HG03064 (cell line): ENCODE data around the gene EXD3.
"Not testable (repeated sequence)": the region's sequence is repeated elsewhere in the genome, so short reads cannot be mapped to it uniquely, and the experiment has no call there.

ENCODE experiments used
- ATAC-seq: cut with Tn5 transposase; IDR thresholded peaks from one replicate; pipeline ENCODE4 v1.9.1; 2021; ENCODE audit warnings: low read depth; ENCODE audit not compliant: unreplicated experiment

Gene EXD3

DNA sequence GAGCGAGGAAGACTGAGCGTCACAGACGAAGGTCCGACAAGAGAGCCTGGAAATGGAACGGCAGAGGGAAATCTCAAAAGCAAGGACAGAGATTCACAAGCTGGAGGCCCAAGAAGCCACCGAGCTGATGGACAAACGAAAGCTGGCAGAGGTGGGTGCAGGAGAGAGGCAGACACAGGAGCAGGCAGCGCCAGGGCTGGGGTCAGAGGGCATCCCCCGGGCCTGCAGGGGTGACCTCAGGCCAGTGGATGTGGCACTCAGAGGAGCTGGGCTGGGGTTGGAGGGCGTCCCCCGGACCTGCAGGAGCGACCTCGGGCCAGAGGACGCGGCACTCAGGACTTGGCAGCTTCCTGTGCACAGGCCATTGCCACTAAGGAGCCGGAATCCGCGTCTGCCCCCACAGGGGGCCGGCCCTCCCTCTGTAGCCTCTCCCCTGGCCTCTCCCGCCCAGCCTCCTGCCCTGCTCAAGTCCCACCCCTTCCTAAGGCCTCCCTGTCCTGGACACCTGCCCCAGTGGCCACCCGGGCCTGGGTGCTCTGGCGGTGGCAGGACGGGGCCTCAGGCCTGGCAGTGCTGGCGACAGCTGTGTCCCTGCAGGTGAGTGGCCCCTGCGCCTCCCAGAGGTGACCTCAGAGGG, 40.4 kb downstream of the EXD3 start:
- ATAC-seq, result no peak

DNA sequence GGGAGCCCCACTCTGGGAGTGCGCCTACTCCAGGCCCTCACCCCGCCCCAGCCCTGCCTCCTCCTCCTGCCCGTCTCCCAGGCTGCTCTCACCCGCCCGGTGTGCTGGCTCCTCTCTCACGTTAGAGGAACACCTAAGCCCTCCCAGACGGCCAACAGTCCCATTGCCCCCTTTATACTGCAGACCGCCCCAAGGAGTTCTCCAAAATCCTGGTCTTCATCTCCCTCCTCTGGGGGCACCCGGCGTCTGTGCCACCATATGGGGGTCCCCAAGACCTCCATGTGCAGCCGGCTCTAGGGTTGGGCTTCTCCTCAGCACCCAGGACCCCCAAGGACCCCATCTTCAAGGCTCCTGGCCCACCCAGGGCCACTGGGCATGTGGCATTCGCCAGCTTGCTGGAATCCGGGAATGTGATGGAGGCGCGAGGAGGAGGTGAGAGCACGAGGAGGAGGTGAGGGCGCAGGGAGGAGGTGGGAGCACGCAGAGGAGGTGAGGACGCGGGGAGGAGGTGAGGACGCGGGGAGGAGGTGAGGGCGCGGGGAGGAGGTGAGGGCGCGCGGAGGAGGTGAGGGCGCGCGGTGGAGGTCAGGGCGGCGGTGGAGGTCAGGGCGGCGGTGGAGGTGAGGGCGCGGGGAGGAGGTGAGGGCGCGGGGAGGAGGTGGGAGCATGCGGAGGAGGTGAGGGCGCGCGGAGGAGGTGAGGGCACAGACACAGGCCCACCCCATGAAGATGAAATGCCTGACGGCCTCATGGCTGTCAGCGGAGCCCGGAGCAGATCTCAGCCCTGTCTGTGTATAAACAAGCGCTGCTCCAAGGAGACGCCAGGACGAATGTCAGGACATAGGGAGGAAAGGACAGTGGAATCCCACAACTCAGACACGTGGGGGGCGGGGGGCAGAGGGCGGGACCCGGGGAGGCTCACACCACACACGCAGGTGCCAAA, 41.2 kb downstream of the EXD3 start:
- no peak for ATAC-seq

DNA sequence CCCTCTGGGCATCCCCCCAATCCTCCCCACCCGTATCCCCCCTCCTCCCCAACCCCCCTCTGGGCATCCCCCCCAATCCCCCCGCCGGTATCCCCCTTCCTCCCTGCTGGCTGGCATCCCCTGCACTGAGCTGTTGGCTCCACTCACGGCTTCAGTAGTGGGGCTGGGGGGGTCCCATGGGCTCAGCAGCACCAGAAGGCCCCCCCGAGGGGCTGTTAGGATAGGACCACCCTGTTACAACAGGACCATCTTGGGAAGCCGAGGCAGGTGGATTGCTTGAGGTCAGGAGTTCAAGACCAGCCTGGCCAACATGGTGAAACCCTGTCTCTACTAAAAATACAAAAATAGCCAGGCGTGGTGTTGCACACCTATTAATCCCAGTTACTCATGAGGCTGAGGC, 42.4 kb downstream of the EXD3 start:
- ATAC-seq, result no peak

DNA sequence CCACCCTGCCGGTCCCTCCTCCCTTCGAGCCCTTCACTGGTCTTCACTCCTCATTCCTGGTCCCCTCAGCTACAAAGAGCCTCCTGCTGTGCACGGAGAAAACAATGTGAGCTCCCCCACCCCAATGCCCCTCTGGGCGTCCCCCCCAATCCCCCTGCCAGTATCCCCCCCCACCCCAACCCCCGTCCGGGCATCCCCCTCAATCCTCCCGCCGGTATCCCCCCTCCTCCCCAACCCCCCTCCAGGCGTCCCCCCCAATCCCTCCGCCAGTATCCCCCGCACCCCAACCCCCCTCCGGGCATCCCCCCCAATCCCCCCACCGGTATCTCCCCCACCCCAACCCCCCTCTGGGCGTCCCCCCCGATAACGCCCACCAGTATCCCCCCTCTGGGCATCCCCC, 42.8 kb downstream of the EXD3 start:
- no peak for ATAC-seq

DNA sequence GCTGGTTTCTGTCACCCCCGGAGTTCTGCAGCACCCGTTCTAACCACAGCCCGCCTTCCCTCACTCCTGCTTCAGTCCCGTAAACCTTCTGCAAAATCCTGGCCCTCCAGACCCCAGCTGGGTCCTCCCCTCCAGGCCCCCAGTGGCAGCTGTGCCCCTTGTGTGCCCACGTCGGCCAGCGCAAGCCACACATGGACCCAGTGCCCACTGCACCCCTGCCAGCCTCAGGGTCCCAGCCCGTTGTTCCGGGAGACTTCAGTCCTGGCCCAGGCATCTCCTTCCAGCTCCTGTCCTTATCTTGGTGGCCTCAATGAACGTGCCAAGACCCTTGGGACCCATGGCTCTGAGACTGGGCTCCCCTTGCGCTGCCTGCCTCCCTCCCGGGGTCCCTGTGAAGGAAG, 43.2 kb downstream of the EXD3 start:
- ATAC-seq, result no peak

DNA sequence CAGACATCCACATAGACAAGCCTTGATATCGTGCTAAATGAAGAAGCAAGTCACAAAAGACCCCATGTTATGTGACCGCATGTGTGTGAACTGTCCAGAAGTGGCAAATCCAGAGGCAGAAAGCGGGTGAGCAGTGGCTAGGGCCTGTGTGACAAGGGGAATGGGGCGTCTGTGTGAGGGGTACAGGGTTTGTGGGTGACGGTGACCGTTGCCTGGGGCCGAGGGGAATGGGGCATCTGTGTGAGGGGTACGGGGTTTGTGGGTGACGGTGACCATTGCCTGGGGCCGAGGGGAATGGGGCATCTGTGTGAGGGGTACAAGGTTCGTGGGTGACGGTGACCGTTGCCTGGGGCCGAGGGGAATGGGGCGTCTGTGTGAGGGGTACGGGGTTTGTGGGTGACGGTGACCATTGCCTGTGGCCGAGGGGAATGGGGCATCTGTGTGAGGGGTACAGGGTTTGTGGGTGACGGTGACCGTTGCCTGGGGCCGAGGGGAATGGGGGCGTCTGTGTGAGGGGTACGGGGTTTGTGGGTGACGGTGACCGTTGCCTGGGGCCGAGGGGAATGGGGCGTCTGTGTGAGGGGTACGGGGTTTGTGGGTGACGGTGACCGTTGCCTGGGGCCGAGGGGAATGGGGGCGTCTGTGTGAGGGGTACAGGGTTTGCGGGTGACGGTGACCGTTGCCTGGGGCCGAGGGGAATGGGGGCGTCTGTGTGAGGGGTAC, 44.1 kb downstream of the EXD3 start:
- not testable (repeated sequence) for ATAC-seq

DNA sequence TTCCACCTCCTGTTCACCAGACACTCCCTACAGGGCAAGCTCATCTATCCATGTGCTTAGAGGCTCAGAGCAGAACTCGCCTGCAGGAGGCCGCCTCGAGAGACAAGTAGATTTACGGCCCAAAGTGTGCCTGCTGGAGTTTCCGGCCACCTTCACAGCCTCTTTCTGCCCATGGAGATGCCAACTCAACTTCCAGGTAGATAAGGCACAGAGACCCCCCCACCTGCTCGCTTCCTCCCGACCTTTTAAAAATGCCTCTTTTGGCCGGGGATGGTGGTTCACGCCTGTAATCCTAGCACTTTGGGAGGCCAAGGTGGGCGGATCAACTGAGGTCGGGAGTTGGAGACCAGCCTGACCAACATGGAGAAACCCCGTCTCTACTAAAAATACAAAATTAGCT, 46.6 kb downstream of the EXD3 start:
- no peak for ATAC-seq

DNA sequence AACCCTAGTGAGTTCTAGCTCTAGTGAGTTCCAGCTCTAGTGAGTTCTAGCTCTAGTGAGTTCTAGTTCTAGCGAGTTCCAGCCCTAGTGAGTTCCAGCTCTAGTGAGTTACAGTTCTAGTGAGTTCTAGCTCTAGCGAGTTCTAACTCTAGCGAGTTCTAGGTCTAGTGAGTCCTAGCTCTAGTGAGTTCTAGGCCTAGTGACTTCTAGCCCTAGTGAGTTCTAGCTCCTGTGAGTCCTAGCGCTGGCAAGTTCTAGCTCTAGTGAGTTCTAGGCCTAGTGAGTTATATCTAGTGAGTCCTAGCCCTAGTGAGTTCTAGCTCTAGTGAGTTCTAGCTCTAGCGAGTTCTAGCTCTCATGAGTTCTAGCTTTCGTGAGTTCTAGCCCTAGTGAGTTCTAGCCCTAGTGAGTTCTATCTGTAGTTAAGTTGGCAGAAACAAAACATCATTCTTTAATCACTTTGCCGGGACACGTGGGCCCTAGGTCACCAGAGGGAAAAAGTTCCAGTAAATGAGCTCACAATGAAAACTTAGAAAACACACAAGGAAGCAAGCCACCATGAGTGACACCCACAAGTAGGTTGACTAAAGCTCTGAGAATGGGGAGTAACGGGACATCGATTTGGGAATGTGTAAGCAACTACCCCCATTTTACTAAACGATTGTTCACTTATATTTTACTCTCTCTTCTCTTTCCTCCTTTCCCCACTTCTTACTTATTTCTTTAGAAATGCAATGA, 47.5 kb downstream of the EXD3 start:
- no peak for ATAC-seq

DNA sequence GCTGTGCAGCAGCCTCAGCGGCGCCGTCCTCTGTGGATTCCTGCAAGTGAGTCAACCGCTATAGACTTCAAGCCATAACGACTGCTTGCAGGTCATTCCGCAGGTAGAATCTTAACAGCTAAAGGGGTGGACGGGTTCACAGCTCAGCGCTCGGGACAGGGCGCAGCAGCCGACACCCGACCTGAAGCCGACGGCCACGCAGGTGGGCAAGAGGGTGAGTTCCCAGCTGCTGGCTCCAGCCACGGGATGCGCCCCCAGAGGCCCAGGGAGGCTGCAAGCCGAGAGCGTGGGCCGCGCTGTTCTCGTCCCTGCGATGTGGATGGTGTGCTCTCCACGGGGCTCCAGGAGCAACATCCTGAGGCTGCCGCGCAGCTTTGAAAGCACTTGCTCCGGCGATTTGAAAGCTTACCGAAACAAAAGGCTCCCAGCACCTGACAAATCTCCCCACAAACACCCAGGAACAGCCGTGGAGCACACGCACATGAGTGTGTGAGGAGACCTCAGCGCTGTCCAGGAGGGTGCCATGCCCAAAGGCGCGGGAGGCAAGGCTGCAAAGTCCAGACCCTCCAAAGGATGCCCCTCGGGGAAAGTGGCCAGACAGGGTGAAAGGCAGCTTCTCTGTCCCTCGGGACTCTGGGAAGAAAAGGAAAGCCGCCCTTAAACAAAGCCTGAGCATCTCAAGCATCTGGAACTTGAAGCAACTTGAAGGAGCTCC, 48.7 kb downstream of the EXD3 start:
- no peak for ATAC-seq

DNA sequence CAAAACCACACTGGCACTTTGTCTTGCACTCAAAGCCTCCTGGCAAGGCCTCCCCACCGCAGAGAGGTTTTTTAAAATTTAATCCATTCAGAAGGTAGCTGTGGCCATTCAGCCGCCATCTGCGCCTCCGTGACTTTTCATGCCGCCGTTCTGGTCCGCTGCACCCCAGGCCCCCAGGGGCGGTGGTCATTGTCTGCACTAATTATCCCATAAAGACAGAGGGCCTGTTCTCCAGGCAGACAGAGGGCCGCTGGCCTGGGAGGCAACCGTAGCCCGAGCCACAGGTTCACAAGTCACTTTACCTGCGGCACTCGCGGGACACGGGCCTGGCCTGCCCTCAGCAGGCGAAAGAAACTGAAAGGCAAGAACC, 49.4 kb downstream of the EXD3 start:
- ATAC-seq, result no peak

DNA sequence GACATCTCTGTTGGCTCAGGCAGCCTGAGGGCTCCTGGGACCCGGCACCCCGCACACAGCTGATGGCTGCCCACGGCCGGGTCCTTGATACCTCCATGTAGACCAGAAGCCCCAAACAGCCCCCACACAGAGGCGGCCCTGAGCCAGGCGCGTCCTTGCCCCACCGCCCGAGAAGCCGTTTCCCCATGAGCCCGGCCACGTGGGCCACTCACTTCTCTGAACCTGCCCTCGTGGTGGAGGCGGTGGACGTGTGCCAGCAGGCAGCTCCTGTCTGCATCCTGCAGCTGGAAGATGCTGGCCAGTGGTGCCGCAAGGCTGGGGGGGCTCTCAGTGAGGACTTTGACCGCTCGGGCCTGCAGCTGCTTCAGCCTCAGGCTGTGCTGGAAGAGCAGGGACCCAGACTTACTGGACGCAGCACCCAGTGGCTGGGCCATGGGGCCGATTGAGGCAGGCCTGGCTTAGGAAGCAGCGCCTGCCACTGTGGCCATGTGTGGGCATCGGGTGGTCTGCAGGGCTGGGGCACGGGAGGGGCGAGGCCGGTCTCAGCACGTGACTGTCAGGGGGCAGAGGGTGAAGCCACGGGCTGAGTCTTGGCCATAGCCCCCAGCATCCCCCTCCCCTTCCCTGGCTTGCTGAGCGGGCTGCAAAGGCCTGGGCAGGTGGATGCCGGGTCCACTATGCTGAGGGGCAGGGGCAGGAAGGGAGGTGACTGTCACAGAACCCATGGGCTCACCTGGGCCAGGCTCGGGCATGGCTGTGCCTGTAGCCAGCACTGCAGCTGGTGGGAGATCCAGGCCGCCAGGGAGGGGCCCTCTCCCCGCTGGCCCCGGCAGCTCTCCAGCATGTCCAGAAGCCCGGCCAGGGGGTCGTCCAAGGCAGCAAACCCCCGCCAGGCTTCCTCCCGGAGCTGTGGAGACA, 50.0 kb downstream of the EXD3 start:
- ATAC-seq, result no peak

DNA sequence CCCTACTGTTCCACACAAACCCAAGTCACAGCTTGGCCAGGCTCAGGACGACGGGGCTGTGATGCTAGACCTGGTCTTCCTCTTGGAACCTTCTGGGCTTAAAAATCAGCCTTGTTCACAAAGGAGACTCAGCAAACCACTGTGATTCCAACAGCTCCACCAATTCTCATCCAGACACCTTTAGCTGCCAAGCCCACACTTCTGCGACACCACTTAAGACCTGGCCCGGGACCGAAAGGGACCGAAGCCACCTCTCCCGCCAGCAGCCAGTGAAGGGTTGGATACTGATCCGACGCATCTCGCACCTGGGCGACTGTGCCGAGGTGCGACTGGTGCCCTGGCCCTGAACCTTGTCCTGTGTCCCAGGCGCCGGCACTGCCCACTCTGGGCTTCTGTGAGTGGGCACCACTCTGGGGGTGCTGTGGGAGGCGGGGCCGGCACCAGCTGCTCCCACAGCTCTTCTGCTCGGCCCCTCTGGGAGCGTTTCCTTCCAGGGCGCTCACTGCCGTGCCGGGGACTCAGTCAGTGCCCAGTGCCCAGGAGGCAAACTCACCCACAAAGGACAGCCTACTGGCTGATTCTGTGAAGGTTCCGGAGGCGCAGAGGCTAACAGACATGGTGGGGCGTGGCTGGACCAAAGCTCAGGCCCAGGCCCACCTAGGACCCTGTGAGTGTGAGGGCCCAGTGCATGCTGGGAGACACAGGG, 50.9 kb downstream of the EXD3 start:
- ATAC-seq, result no peak

DNA sequence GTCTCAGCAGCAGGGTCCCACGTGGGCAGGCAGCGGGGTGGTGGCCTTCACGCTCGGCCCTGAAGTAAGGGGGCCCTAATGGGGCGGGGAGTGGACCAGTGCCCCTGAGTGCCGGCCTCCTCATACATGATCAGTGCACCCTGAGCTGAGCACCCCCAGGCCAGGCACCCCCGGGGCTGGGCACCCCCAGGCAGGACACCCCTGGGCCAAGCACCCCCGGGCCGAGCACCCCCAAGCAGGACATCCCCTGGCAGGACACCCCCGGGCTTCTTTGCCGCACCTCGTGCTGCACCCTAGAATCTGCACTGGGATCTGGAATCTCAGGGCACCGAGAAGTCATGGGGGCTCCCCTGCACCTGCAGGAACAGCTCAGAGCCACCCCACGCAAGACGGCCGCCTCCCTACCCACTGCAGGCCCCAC, 51.4 kb downstream of the EXD3 start:
- no peak for ATAC-seq

DNA sequence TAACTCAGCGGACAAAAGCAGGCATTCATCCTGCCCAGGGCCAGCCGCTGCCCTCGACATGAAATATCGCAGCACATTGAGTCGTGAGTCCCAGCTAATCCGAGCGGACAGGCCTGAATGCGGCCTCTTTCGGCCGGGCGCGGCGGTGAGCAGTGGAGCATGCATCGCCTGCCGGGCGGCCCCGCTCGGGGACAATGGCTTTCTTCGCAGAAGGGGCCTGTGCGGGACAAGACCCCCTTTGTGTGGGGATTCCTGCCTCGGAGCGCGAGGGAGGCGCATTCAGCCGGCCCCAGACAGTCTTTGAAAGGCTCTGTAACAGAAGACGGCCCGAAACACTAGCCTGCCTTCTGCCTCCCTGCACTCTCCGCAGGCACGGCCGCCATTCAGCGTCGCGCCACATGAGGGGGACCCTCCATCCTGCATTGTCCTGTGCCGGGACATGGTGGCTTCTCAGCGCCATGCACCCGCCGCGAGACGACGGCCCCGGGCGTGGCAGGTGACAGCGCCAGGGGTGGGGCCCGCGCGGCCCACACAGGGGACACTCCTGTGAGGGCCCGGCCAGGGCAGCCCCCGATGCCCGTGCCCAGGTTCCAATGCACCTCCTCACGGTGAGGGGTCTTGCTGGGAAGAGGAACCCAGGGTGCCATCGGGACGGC, 52.0 kb downstream of the EXD3 start:
- ATAC-seq, result no peak

DNA sequence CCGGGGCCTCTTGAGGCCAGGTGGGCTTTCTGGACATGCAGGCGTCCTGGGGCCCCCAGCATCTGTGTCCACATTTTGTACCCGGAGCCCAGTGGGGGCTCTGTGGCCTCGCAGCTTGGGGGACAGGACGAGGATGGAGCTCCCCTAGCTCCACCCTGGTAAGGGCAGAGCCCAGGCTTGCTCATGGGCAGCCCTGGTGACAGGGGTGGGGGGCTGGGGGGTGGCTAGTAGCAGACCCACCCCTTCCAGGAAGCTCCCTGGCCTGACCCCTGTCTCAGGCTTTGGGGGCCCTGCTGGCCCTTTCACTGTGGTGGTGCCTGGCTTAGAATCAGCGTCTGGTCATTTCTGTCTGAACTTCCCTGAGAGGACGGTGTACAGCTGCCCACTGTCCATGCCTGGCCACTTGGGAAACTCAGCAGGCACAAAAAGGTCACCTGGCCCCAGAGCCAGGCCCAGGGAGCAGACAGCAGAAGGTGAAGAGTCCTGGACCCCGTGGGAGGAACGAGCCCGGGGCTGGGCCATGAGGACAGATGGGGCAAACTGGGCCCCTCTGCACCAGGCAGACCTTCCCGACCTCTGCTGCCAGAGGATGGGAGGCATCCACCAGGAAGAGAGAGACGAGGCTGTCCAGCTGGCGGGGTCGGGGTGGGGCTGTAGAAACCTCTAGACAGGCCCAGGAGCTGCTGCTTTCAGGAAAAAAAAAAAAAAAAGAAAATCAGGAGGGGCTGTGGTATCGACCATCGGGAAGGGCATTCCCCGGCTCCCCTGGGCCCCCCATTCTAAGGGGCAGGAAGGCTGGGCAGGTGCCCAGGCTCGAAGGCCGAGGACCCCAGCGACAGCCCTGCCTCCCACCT, 52.8 kb downstream of the EXD3 start:
- no peak for ATAC-seq

DNA sequence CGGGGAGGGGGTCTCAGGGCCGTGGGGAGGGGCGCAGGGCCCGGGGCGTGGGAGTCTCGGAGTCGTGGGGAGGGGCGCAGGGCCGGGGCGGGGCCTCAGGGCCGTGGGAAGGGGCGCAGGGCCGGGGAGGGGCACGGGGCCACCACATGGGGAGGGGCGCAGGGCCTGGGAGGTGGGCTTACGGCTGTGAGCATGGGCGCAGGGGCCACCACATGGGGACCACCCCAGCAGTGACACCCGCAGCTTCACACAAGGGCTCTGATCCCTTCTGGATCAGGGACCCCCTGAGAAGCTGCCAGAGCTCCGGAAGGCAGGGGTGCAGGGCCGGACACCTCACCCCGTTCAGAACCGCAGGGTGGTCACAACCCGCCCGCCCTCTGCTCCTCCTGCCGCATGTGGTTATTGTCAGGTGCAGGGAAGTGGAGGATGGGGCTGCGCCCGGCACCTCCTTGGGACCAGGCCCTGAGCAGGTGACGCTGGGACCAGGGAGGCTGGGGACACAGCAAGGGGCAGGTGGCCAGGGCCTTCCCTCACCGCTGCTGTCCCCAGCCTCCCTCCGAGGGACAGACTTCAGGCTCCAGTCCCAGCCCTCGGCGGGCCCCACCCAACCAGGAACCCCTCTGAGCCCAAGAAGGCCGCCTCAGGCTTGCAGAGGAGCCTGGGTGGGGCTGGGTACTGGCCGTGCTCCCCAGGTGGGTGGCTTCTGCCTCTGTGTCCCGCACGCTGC, 53.7 kb downstream of the EXD3 start:
- ATAC-seq, result no peak
